T1000 (cell line): ENCODE data around the gene SHB.

ENCODE experiments used
- DNase-seq: peaks from one replicate; lab custom pipeline; 2025; ENCODE audit warnings: mixed read lengths; lab: John Stamatoyannopoulos, UW

Gene SHB, protein sequence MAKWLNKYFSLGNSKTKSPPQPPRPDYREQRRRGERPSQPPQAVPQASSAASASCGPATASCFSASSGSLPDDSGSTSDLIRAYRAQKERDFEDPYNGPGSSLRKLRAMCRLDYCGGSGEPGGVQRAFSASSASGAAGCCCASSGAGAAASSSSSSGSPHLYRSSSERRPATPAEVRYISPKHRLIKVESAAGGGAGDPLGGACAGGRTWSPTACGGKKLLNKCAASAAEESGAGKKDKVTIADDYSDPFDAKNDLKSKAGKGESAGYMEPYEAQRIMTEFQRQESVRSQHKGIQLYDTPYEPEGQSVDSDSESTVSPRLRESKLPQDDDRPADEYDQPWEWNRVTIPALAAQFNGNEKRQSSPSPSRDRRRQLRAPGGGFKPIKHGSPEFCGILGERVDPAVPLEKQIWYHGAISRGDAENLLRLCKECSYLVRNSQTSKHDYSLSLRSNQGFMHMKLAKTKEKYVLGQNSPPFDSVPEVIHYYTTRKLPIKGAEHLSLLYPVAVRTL

DNA sequence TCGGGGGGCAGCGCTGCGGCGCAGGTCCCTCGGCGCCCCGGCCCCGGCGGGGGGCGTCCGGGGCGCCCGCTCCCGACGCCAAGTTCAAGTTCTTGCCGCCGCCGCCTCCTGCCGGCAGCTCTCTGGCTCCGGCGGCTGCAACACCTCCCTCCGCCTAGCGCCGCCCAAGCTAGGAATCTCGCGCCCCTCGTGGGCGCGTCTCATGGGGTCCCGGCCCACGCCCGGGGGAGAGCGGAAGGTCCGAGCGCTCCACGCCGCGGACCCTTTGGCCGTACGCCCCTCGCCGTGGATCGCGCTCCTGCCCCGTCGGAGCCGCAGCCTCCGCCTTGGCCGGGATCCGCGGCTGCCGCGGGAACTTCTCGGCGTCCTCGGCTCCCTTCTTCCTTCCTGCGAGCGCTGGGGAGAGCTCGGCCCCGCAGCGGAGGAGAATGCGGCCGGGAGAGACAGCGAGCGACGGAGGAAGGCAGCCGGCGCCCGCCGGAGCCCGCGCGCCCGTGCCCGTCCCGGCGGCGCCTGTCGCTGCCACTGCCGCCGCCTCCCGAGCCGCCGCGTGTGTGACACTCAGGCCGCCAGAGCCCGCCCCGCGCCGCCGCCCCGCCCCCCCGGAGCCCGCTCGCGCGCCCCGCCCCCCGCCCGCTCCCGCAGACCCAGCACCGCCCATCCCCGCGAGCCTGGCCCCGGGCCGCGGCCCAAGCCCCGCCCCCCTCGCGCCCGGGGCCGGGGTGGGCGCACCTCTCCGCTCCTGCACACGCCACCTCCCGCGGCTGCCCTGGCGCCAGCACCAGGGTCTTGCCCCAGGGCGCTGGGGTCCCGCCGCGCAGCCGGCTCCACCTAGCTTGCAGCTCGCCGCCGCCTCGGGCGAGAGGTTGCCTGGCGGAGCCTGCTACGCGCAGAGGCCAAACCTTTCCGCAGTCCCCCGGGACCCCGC is at the start of gene SHB:
SHB (minus strand) TSS at position 527 of the 928 bp plus-strand sequence. CDS start 582 bp downstream, outside the sequence.
- peak; percentile 57 for DNase-seq

DNA sequence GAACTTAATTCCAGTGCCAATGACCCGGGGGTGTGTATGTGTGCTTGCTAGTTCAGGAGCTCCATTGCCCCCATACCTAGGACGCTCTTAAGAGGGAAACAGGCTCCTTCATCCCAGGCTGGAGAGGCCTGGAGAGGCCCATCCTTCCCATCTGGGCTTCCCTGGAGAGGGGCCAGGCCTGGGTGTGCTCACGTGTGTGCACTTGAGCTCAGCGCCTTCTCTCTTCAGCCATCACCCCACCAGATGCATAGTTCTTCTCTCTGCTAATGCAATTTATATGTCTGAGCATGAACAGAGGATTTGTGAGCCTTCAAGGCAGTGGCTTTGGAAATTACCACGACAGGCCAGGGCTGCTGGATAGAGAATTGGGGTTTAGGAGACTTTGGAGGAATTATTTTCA is 48.6 kb upstream of the SHB start:
- DNase-seq: no peak

- no peak for DNase-seq
Observed at GRCh38 chr9:38114905-38115304, 45.9 kb upstream of the SHB start.

DNA sequence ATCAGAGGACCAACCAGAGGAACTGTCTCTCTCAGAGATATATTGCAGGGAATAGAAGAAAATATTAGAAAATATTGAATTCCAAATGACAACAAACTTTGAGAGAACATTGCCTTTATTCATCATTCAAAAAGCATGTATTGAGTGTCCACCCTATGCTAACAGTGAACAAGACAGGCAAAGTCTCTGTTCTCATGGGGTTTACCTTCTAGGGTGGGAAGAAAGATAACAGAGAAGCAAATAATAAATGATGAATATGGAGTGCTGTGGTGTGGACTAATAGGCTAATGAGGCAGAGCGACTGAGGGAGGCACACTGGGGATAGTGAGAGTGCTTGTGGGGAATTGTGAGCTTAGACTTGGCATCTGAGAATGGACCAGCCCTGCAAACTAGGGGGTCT is 43.4 kb upstream of the SHB start:
- no peak for DNase-seq

- no peak for DNase-seq
Observed at GRCh38 chr9:38112049-38112448, 43.0 kb upstream of the SHB start.

GRCh38 chr9:38110476-38110875 is 41.4 kb upstream of the SHB start:
- no peak for DNase-seq

GRCh38 chr9:38109601-38110000 is 40.6 kb upstream of the SHB start:
- no peak for DNase-seq

- DNase-seq: no peak
Observed at GRCh38 chr9:38108326-38108725, 39.3 kb upstream of the SHB start.

- no peak for DNase-seq
Observed at GRCh38 chr9:38107811-38108304, 38.8 kb upstream of the SHB start.

GRCh38 chr9:38107405-38107804 is 38.4 kb upstream of the SHB start:
- no peak for DNase-seq

DNA sequence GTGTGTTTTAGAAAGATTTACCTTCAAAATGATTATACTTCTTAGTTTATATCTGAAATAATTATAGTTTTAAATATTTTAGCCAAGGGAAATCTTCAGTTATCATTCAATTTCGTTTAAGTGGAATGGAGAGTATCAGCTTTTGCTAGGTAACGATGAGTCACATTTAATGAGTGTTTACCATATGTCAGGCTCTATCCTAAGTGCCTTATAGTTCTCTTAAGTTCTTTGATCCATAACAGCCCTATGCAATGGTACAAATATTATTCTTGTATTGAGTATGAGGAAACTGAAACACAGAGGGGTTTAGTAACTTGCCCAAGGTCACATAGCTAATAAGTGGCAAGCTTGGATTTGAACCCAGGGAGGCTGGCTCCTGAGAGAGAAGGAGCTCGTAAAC is 37.5 kb upstream of the SHB start:
- no peak for DNase-seq

DNA sequence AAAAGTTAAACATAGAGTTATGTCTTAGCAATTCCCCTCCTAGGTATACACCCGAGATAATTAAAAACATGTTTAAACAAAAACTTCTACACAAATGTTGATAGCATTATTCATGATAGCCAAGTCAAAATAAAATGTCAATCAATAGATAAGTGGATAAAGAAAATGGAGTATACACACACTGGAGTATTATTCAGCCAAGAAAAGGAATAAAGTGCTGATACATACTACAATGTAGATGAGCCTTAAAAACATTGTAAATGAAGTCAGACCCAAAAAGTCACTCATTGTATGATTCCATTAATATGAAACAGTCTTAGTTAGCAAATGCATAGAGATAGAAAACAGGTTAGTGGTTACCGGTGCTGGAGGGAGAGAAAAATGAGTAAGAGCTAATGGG is 34.3 kb upstream of the SHB start:
- DNase-seq: no peak

GRCh38 chr9:38101423-38101822 is 32.4 kb upstream of the SHB start:
- DNase-seq: no peak

- DNase-seq: no peak
Observed at GRCh38 chr9:38096238-38096805, 27.3 kb upstream of the SHB start.

GRCh38 chr9:38094165-38094564 is 25.1 kb upstream of the SHB start:
- no peak for DNase-seq

GRCh38 chr9:38092656-38093055 is 23.6 kb upstream of the SHB start:
- DNase-seq: no peak

GRCh38 chr9:38092200-38092524 is 23.1 kb upstream of the SHB start:
- no peak for DNase-seq

DNA sequence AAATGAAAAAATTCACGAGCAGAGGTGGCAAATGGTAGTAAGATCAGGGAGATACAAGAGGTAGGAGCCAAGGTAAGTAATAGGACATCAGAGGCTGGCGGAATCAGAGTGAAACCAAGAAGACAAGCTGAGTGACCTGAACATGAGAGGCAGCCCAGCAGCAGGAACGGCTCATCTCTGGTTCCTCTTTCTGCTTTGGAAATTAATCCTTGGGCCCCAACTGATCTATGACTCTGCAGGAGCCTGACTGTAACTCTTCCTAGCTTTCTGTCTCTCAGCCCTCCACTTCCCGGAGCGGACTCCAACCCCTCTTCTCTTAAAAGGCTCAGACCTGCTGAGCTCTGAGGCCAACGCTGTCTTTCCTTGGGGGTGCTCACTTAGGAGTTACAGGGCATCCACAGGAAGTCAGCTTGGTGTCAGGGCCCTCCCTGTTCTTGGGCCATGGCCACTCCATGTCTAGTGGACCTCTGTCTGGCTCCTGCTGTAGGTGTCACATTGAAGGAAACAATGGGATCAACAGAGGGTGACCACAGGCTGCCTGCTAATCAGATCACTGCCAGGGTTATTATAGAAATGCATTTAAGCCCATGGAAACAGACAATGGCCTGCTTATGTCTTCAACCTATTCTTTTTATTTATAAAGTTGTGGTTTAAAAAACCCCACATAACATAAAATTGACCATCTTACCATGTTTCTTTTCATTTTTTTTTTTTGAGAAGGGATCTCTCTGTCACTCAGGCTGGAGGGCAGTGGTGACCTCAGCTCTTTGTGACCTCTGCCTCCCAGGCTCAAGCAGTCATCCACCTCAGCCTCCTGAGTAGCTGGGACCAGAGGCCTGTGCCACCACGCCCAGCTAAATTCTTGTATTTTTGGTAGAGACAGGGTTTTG is 22.5 kb upstream of the SHB start:
- no peak for DNase-seq

DNA sequence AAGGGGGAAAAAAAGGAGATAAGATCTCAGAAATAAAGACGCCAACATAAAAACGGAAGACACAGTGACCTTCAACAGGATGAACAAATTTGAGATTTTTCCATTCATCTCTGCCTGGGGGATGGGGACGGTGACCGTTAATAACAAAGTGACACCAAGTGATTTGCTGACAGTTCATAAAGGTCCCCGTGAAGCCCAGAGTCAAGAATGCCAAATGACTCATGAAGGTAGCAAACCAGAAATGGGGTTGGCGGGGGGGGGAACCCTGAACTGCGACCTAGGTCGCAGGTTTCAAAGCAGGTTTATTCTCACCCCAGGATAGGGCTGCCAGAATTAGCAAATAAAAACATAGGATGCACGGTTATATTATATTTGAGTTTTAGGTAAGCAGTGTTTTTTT is 21.1 kb upstream of the SHB start:
- DNase-seq: no peak

DNA sequence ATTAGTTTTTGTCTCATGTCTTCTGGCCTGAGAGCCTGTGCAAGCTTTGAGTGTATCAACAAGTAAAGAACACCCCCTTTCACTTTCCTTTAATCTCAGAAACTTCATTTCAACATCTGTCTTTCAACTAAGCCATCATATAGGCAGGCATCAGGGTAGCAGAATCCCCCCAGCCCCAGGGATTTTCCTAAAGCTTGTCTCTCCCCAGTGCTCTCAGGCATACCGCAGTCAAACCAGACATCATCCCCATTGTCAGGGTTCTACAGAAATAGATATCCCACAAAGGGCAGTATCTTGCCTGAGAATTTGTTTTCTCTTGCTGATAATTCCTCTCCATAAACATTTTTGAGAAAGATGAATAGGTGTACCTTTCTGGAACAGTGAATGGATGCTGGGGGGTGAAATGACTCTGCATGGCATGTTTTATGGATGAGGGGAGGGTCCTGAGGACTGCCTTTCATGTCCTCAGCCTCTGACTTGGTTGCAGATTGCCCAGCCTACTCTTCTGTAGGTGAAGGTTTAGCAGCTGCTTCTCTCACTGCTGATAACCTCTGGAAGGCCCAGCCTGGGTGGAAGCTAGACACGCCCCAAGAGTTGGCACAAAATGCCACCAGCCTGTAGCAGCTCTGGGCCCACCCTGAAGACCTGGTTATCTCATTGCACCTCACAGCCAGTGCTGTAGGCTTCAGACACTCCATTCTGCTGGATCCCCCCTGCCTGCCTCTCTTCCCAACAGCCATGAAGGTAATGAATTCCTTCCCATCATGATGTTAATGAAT is 20.5 kb upstream of the SHB start:
- DNase-seq: no peak
